B cell (primary cell): Measurements from ENCODE around the gene MAFF. TPM values are rescaled to one million over a fixed set of nuclear protein-coding genes. Genes with fewer than 3 reads are reported as not detected.

Source experiments
- ATAC-seq: fragments of 200-7000 bp; cut with Tn5 transposase; one replicate; pipeline ENCODE4 v1.10.0; 2021; ENCODE audit warnings: low read depth, mild to moderate bottlenecking, moderate number of reproducible peaks, moderate library complexity
- CTCF ChIA-PET: fragments of 350-600 bp; sonication (Branson Sonifier 250); formaldehyde crosslinking; loops from one replicate; lab custom pipeline; 2021; ENCODE audit warnings: antibody characterized with exemption, inconsistent platforms; lab: Charles Lee
- POLR2A ChIA-PET: fragments of 350-600 bp; sonication (Branson Sonifier 250); formaldehyde crosslinking; loops from one replicate; lab custom pipeline; 2021; ENCODE audit warnings: antibody characterized with exemption; lab: Charles Lee
- DNase-seq: peaks from one replicate; pipeline ENCODE4 v3.0.0; 2013
- H2AFZ ChIP-seq: 2 replicates; pipeline ENCODE4 v1.6.1; 2012; ENCODE audit warnings: mild to moderate bottlenecking, low read depth, low read length; ENCODE audit not compliant: insufficient read depth, poor library complexity, severe bottlenecking
- H3K27ac ChIP-seq, 2 donors: 1 replicate in 1 of 2; 2 replicates in 1 of 2; pipeline ENCODE4 v1.5.1; 2012 to 2013; ENCODE audit warnings: low read length in 2 of 2, mild to moderate bottlenecking in 2 of 2, moderate library complexity in 1 of 2
- H3K27me3 ChIP-seq, 4 experiments: fragments of 200-600 bp in 1 of 4; sonication (generic) in 1 of 4; replicated peaks in 1 of 4; 1 replicate in 2 of 4; 2 replicates in 2 of 4; pipeline versions ENCODE4 v1.6.1 to v1.7.0; 2013 to 2016; ENCODE audit warnings: low read length in 3 of 4, mild to moderate bottlenecking in 2 of 4, mixed read lengths in 1 of 4, moderate library complexity in 1 of 4; ENCODE audit not compliant: insufficient read depth in 4 of 4, control insufficient read depth in 3 of 4; ENCODE audit errors: control extremely low read depth in 1 of 4
- H3K36me3 ChIP-seq, 2 experiments: replicated peaks in 1 of 2; 1 replicate in 1 of 2; 2 replicates in 1 of 2; pipeline versions ENCODE4 v1.6.1 to v1.7.1; 2013; ENCODE audit warnings: low read length in 1 of 2; ENCODE audit not compliant: insufficient read depth in 2 of 2, control insufficient read depth in 1 of 2; ENCODE audit errors: control extremely low read depth in 1 of 2, extremely low read depth in 1 of 2
- H3K4me1 ChIP-seq, 2 donors: fragments of 200-600 bp in 1 of 2; sonication (generic) in 1 of 2; 1 replicate in 1 of 2; 2 replicates in 1 of 2; pipeline versions ENCODE4 v1.5.1 to v1.6.1; 2013 to 2017; ENCODE audit warnings: low read length in 2 of 2; ENCODE audit not compliant: control insufficient read depth in 2 of 2, insufficient read depth in 2 of 2
- H3K4me2 ChIP-seq: replicated peaks from 2 replicates; pipeline ENCODE3; 2012; ENCODE audit warnings: mild to moderate bottlenecking, low read depth, low read length; ENCODE audit not compliant: poor library complexity, severe bottlenecking
- H3K4me3 ChIP-seq, 5 experiments: fragments of 200-600 bp in 1 of 5; sonication (generic) in 1 of 5; 1 replicate in 3 of 5; 2 replicates in 2 of 5; pipeline versions ENCODE4 v1.5.1 to v1.7.0; 2011 to 2016; ENCODE audit warnings: low read length in 4 of 5, mild to moderate bottlenecking in 4 of 5, low read depth in 2 of 5, control low read depth in 1 of 5, moderate library complexity in 1 of 5; ENCODE audit not compliant: insufficient read depth in 1 of 5; ENCODE audit errors: control extremely low read depth in 1 of 5, extremely low read depth in 1 of 5
- H3K79me2 ChIP-seq: fragments of 200-600 bp; sonication (generic); one replicate; pipeline ENCODE4 v1.6.0; 2016; ENCODE audit warnings: low read length; ENCODE audit not compliant: control insufficient read depth, insufficient read depth
- H3K9ac ChIP-seq: fragments of 200-600 bp; sonication (generic); 2 replicates; pipeline ENCODE4 v1.6.1; 2017; ENCODE audit warnings: mild to moderate bottlenecking, low read length, moderate library complexity
- H3K9me3 ChIP-seq, 3 donors: one replicate each; pipeline versions ENCODE4 v1.6.1 to v1.7.1; 2013; ENCODE audit warnings: low read length in 2 of 3; ENCODE audit not compliant: control insufficient read depth in 2 of 3, insufficient read depth in 1 of 3; ENCODE audit errors: control extremely low read depth in 1 of 3
- H4K20me1 ChIP-seq: 2 replicates; pipeline ENCODE4 v1.6.0; 2012; ENCODE audit warnings: mild to moderate bottlenecking, low read length; ENCODE audit not compliant: insufficient read depth, control insufficient read depth, poor library complexity, severe bottlenecking
- H3K27ac Mint-ChIP-seq: one replicate; pipeline ENCODE4 v1.8.0; 2021; ENCODE audit warnings: mixed read lengths
- H3K27me3 Mint-ChIP-seq: one replicate; pipeline ENCODE4 v1.8.0; 2021; ENCODE audit warnings: mixed read lengths
- H3K4me1 Mint-ChIP-seq: one replicate; pipeline ENCODE4 v1.8.0; 2021; ENCODE audit warnings: mixed read lengths
- H3K4me3 Mint-ChIP-seq: one replicate; pipeline ENCODE4 v1.8.0; 2021; ENCODE audit warnings: mixed read lengths
- H3K9me3 Mint-ChIP-seq: one replicate; pipeline ENCODE4 v1.8.0; 2022; ENCODE audit warnings: mixed read lengths; ENCODE audit not compliant: insufficient read depth
- EZH2 ChIP-seq: IDR thresholded peaks from 2 replicates; pipeline ENCODE4 v1.6.1; 2012; ENCODE audit warnings: borderline replicate concordance, low read depth, mild to moderate bottlenecking, moderate library complexity, low read length; ENCODE audit not compliant: insufficient read depth, poor library complexity, severe bottlenecking
- WGBS: methylation state at CpG from one replicate; pipeline ENCODE4 v1.1.5; 2013; ENCODE audit warnings: missing lambda C conversion rate; ENCODE audit not compliant: insufficient coverage; 5-methylcytosine and 5-hydroxymethylcytosine counted together
- intact Hi-C: fragments of 100-400 bp; cut with micrococcal nuclease; formaldehyde crosslinking; loops from one replicate; pipeline ENCODE4 v1.10.0; 2022
- polyA plus RNA-seq: library from polyadenylated mRNA; depleted of rRNA; stranded (reverse); fragments of >200 nt; gene quantifications from 2 replicates; pipeline ENCODE4 v1.2.3, GENCODE V29; 2012
- total RNA-seq, 2 donors: library from RNA; stranded (reverse); fragments of 120-200 nt in 1 of 2; gene quantifications; 1 replicate in 1 of 2; 2 replicates in 1 of 2; pipeline versions ENCODE4 v1.2.3 to v1.2.4, GENCODE V29; 2013 to 2022
- TF ChIP-seq, protein P1 (sequence below): fragments of 200-600 bp; IDR thresholded peaks from one replicate; pipeline ENCODE4 v1.8.0; 2022; ENCODE audit warnings: antibody characterized with exemption, mild to moderate bottlenecking

MAFF gene
- total and polyA plus RNA-seq, 2 donors (not counting 1 experiment from before 2014, with no cell fraction given): 5.3 to 18.0 TPM

DNA sequence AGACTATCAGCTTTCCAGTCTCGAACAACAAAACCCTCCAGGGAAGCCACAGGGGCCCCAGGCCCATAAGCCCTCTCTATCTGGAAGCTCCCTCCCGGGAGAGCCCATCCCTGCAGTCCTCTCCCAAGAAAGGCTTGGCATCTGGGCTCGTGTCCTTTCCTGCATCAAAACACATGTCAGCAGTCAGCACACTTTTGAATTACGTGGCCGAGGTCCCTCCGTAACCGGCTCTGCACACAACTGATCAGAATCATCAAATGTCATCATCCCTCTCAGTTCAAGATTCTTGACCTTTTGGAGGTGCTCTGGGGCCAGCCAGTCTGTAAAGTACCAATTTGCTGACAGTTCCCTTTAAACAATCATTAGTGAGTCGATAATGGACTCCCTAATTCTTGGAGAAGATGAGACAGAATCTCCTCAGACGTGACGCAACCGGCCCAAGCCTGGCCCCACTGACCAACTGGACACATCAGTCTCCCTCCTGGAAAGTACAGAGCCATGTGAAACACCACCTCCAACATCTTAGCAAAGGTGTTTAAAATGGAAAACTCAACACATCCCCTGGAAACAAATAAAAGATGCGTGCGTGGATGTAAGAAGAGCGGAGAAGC lies 33.6 kb downstream of the MAFF start:
- Histone ChIP-seq H3K9me3 (no peaks in the 10 kb centered on the region), H2AFZ (no peak overlapping the region), H3K4me1 (no peaks in the 10 kb centered on the region), H3K79me2 (no peaks in the 10 kb centered on the region), H4K20me1 (no peaks in the 10 kb centered on the region), H3K36me3 (peaks cover 0 to 4% of the 10 kb centered on the region in 2 experiments), H3K9ac (no peak overlapping the region), H3K4me3 (no peak overlapping the region), H3K4me2 (no peak overlapping the region), H3K27ac (no peak overlapping the region), H3K27me3 (no peaks in the 10 kb centered on the region)
- TF ChIP-seq, protein P1, sequence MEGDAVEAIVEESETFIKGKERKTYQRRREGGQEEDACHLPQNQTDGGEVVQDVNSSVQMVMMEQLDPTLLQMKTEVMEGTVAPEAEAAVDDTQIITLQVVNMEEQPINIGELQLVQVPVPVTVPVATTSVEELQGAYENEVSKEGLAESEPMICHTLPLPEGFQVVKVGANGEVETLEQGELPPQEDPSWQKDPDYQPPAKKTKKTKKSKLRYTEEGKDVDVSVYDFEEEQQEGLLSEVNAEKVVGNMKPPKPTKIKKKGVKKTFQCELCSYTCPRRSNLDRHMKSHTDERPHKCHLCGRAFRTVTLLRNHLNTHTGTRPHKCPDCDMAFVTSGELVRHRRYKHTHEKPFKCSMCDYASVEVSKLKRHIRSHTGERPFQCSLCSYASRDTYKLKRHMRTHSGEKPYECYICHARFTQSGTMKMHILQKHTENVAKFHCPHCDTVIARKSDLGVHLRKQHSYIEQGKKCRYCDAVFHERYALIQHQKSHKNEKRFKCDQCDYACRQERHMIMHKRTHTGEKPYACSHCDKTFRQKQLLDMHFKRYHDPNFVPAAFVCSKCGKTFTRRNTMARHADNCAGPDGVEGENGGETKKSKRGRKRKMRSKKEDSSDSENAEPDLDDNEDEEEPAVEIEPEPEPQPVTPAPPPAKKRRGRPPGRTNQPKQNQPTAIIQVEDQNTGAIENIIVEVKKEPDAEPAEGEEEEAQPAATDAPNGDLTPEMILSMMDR: no peak
- TF ChIP-seq EZH2: no peak
- ATAC-seq: no peak
- WGBS: 100% methylated on average over 13 of the region's 14 CpGs
- intact Hi-C loops: no loop called here
- CTCF ChIA-PET: no interaction called here
- DNase-seq: no peak
- Mint-ChIP-seq H3K27ac (no peak overlapping the region), H3K4me1 (no peaks in the 10 kb centered on the region), H3K4me3 (no peak overlapping the region), H3K27me3 (no peaks in the 10 kb centered on the region), H3K9me3 (no peaks in the 10 kb centered on the region)
- POLR2A ChIA-PET: no interaction called here

DNA sequence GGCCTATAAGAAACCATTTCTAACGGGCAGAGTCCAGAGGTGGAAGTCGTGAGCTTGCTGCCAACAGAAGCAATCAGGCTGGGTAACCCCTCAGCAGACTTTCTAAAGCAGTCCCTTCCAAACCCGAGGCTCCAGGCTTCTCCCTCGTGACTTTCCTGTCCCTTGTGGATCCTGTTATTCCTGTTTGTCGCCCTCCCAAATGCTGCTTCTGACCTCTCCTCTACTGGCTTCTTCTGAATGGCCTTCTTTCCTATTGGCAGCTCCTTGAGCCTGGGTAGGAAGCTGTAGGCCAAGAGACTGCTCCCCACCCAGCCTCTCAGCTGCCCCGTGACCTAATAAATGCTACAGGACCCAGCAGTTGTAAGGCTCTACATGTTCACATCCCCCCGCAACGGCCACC lies 35.0 kb downstream of the MAFF start:
- CTCF ChIA-PET: no interaction called here
- no peaks in the 10 kb centered on the region for H3K27me3 ChIP-seq
- H3K4me3 ChIP-seq: no peak overlapping the region
- no peak overlapping the region for H3K9ac ChIP-seq
- DNase-seq (no peak), ATAC-seq (no peak)
- Mint-ChIP-seq H3K9me3 (no peaks in the 10 kb centered on the region), H3K4me1 (no peaks in the 10 kb centered on the region), H3K27ac (no peak overlapping the region), H3K4me3 (no peak overlapping the region), H3K27me3 (no peaks in the 10 kb centered on the region)
- 99% methylated on average over 8 of the region's 8 CpGs for WGBS
- no peak overlapping the region for H2AFZ ChIP-seq
- H3K9me3 ChIP-seq: no peaks in the 10 kb centered on the region
- intact Hi-C loops: no loop called here
- POLR2A ChIA-PET: no interaction called here
- peaks cover 0 to 4% of the 10 kb centered on the region in 2 experiments for H3K36me3 ChIP-seq
- H3K4me2 ChIP-seq: no peak overlapping the region
- H3K27ac ChIP-seq: no peak overlapping the region
- H3K79me2 ChIP-seq: no peaks in the 10 kb centered on the region
- no peaks in the 10 kb centered on the region for H4K20me1 ChIP-seq
- TF ChIP-seq, protein P1: no peak
- no peak for TF ChIP-seq EZH2
- no peaks in the 10 kb centered on the region for H3K4me1 ChIP-seq
